ENCODE measurements around the gene PLBD1.

GRCh38 chr12:14482361-14482760, 85.3 kb downstream of the PLBD1 start:
- TF ChIP-seq CTCF (conservative IDR thresholded peaks at IDR 0.05; ENCODE audit: low read depth, low read length) (no peak), EZH2 (IDR thresholded peaks at IDR 0.05; ENCODE audit: borderline replicate concordance, low read depth, low read length, poor library complexity, severe bottlenecking) (no peak)

Data from A673 (cell line).